Iris pigment epithelial cell (primary cell): ENCODE results near the gene ATG5.
"Not testable (repeated sequence)": the region's sequence is repeated elsewhere in the genome, so short reads cannot be mapped to it uniquely, and the experiment has no call there.

Source experiments
- DNase-seq: peaks from one replicate; pipeline ENCODE4 v3.0.0-alpha.2; 2011; ENCODE audit warnings: low read depth

The ATG5 gene

DNA sequence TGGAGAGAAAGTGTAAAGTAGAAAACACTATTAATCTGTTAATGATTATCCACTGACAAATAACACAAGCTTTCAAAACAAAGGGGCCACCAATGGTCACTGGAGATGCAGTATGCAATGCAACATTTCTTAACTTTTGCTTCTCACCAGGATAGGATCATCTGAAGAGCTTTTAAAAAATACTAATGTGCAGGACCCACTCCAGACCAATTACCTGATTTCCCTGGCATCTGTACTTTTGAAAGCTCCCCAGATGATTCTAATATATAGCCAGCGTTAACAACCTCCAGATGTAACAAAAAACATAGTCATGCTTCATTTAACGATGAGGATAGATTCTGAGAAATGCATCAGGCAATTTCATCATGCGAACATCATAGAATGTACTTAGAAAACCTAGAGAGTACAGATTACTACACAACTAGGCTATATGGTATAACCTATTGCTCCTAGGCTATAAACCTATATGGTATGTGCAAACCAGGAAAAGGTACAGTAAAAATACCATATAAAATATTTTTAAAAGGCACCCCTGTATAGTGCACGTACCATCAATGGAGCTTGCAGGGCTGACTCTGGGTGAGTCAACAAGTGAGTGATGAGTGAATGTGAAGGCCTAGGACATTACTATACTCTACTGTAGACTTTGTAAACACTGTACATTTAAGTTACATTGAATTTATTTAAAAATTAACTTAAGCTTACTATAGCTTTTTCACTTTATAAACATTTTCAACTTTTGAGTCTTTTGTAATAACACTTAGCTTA lies 69.2 kb downstream of the ATG5 start:
- peak; percentile 67 for DNase-seq

DNA sequence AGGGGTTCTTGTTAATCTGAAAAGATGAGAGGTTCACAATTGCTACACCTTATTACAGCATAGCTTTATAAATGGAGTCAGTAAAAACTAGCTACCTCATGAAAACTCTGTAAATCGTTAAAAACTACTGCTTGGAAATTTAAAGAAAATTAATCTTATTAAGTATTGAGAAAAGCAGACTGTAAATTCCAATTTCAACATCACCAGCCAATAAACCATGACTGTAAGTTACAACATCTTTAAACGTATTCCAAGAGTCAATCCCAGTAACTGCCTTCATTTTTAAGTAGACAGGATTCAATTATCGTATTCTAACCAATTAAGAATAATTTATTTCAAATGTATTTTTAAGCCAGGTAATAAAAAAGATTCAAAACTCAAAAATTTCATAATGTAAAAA lies 70.3 kb downstream of the ATG5 start:
- no peak for DNase-seq

DNA sequence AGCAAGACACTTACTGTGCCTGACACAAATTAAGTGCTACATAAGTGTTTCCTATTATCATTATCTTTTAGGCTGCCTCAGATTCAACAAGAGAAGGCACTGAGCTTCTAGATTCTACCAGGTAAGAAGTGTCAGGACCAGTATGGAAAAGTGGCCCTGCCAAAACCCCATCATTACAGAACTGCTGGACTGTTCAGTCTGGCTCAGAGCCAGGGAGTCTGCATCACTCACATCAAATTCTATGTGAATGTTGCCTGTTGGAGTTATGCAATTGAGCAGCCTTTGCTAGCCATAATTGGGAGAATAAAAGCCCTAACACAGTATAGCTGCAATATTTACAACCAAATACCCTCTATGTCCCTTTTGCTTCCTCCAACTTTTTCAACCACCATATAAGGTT lies 70.9 kb downstream of the ATG5 start:
- DNase-seq: peak; percentile 81

DNA sequence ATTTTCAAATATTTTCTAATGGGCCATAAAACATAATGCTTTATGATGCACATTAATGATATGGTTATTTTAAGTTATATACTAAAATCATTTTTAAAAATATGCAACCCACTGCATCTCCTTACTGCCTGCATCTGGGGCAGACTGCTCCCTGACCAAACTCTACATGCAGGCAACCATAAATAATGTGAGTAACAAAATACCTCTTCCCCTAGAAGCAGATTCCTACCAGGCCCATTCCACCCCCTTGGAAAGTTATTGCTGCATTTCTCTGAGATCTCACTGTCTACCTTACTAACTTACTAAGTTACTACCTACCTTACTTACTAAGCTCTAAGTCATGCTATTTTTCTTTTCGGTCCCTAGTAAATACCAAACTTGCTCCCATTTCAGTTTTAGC lies 71.8 kb downstream of the ATG5 start:
- DNase-seq: no peak

- peak; percentile 62 for DNase-seq
Observed at GRCh38 chr6:106253172-106253571, 72.4 kb downstream of the ATG5 start.

DNA sequence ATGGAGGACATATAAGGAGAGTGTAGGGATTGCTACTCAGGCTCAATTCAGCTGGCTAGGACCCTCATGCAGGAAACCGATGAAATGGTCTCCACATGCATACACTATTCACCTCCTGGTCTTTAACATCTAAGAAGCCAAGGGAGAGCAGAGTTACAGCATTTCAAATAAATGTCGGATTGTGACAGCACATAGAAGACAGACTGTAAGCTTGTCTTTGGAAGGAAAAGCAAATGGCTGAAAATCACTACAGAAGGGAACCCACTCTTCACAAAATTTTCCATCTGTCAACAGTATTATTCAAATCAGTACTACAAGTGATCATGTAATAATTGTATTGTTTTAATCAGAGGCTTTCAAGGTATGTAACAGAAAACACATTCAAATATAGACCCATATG lies 72.9 kb downstream of the ATG5 start:
- DNase-seq: no peak

DNA sequence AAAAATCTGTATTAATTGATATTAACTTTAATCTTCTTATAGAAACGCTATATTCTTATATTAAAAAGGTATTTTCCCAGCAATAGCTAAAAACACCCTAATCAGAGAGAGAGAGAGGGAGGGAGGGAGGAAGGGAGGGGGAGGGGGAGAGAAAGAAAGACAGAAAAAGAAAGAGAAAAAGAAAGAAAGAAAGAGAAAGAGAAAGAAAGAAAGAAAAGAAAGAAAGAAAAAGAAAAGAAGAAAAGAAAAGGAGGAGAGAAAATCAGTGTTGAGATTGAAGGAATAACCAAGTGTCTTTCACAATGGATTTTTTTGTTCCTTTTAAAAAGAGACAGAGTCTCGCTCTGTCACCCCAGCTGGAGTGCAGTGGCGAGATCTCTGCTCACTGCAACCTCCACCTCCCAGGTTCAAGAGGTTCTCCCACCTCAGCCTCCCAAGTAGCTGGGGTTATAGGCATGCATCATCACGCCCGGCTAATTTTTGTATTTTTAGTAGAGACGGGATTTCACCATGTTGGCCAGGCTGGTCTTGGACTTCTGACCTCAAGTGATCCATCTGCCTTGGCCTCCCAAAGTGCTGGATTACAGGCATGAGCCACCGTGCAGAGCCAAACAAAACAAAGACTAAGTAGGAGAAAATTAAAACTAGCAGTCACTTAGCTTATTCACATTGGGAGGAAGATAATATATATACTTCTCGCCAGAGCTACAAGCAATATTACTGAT lies 73.9 kb downstream of the ATG5 start:
- peak; percentile 54 for DNase-seq

GRCh38 chr6:106250953-106251352 lies 74.6 kb downstream of the ATG5 start:
- DNase-seq: no peak

DNA sequence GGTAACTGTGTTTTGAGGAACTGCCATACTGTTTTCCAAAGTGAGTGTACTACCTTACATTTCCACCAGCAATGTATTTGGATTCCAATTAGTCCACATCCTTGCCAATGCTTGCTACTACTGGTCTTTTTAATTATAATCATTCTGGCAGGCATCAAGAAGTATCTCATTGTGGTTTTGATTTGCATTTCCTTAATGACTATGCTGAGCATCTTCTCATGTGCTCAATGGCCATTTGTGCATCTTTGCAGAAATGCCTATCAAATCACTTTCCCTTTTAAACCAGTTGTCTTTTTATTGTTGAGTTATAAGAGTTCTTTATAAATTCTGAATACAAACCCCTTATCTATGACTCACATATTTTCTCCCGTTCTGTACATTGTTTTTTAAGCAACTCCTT lies 75.9 kb downstream of the ATG5 start:
- no peak for DNase-seq

DNA sequence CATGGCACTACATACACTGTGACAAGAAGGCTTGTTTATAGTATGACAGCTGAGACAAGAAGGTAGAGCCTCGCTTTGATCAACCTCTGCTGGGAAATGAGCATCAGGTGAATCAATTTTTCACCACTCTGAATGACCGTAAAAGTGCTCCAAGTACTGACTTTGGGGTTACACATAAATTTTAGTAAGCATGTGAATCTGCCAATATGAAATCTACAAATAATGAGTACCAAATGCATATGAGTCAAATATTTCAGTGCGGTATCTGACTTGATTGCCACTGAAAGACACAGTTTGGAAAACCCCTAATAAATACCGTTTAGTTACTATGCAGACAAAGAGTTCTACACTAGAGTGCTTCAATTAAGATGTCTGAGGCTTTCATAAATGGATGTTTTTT lies 77.8 kb downstream of the ATG5 start:
- DNase-seq: no peak

DNA sequence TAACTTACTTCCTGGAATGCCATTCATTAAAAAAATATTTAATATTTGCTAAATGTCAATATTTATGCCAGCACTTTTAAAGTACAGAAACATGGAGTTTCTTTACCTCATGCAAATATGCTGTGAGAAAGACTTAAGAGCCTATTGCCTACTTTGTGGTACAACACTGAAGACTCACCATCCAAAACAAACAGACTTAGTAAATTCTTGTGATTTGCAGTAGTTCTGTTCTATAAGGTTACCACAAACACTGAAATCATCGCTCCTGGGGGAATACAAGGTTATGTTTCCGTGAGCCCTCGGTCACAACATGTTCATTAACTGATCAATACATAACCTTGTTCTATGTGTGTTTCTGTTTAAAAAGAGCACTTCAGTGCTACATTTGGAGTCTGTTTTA lies 78.3 kb downstream of the ATG5 start:
- peak; percentile 47 for DNase-seq

DNA sequence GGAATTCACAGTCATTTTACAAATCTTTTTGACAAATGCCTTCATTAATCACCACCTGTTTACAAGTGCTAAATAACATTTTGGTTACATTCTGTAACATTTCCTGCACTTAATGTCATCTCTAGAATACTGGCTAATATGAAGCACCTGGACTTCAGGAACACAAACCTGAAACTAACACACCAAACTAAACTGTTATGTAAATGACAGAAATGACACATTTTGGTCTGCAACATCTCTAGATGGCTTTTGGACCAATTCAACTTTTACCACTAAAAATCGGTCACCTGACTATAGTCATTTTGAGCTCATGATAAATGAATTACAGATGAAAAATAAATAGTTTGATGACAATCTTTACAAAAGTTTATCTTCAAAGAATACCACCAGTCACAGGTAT lies 80.6 kb downstream of the ATG5 start:
- DNase-seq: no peak

DNA sequence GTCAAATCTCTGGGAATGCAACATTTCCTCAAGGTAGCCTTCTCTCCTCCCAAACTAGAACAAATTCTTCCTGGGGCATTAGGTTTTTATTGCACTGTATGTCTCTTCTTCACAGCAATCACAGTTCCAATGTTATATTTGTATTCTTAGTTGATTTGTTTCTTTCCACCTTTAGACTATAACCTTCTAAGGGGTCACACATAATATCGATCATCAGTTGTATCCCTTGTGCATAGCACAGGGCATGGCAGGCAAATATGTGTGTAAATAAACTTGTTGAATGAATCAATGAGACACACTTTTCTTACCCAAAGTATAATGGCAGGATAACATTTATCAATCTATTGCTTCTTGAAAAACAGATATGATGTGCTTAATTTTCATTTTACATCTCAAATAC lies 81.0 kb downstream of the ATG5 start:
- no peak for DNase-seq

DNA sequence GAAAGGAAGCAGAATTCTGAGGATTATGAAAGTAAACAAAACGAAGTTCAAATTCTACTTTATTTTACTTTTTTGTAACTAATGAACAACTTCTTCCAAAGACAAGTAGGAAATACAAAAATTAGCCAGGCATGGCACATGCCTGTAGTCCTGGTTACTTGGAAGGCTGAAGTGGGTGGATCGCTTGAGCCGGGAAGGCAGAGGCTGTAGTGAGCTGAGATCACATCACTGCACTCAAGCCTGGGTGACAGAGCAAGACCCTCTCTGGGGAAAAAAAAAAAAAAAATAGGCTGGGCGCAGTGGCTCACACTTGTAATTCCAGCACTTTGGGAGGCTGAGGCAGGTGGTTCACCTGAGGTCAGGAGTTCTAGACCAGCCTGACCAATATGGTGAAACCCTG lies 82.3 kb downstream of the ATG5 start:
- no peak for DNase-seq

- DNase-seq: no peak
Observed at GRCh38 chr6:106241498-106241897, 84.1 kb downstream of the ATG5 start.

DNA sequence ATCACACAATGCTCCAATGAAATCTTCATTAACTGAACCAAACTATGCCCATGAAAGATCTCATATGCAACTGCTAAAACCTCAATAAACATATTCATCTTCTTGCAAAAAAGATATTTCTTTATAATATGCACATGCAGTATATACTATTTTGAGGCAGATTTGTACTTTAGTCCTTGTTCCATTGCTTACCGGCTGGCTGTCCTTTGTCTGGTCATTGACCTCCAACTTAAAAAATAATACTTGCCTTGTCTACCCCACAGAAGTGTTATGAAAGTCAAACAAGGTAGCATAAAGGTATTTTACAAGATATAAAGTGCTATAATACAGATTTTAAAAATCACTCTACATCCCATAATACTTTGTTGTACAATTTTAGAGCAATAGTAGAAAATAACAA lies 88.3 kb downstream of the ATG5 start:
- no peak for DNase-seq

GRCh38 chr6:106229876-106230445 lies 95.6 kb downstream of the ATG5 start:
- DNase-seq: not testable (repeated sequence)

DNA sequence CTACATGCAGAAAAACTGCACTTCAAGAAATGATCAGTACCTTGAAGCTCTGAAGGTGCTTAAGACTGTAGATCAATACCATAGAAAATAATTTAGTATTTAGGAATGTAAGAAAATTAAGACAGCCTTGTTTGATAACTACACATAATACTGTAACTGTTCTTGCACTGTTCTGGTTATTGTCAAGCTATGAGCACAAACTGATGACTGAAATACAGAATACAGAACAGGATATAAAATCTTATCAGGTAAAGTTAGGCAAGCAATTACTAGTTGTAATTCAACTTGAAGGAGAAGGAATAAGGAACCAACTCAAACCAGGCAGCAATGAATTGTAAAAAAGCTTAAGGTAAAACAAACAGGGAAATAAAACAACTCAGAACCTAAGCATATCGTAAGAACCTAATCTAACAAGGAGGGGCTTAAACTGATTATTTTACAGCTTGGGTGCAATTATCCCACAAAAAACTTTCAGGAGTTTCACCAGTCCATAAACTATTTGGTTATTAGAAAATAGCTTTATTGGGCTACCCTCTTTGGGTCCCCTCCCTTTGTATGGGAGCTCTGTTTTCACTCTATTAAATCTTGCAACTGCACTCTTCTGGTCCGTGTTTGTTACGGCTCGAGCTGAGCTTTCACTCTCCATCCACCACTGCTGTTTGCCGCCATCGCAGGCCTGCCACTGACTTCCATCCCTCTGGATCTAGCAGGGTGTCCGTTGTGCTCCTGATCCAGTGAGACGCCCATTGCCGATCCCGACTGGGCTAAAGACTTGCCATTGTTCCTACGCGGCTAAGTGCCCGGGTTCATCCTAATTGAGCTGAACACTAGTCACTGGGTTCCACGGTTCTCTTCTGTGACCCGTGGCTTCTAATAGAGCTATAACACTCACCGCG lies 97.7 kb downstream of the ATG5 start:
- DNase-seq: no peak

DNA sequence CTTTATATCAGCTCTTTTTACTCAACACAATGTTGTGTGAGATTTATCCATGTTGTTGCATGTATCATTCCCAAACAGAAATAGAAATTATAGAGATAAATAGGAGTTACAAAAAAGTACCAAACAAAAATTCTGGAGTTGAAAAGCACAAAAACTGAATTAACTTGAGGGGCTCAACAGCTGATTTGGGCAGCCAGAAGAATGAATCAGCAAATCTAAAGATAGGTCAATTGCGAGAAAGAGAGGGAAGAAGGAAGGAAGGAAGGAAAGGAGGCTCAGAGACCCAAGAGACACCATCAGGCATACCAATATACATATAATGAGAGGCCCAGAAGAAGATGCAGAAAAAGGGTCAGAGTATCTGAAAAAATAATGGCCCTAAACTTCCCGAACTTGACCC lies 98.9 kb downstream of the ATG5 start:
- no peak for DNase-seq

DNA sequence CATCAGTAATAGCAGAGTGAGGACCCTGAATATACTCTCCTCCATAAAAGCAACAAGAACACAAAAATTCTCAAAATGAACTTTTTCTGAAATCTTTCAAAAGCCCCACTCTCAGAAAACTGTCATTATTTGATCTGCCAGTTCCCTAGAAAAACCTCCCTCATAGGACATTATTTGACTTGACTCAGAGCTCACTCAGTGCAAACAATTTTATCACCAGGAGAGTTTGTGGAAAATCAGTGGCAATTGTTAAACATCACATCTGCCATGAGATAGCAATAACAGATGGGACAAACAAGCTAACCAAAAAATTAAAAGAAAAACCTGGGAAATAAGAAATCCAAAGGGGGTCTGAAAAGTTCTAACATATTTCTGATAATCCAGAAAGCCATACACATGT lies 100.0 kb downstream of the ATG5 start:
- no peak for DNase-seq

- peak; percentile 77 for DNase-seq
Observed at GRCh38 chr6:106223300-106223930, 102.1 kb downstream of the ATG5 start.

- DNase-seq: no peak
Observed at GRCh38 chr6:106220485-106220884, 105.1 kb downstream of the ATG5 start.
